K562 (cell line): ENCODE measurements around the gene TRAF3IP3. TPM values are rescaled to one million over a fixed set of nuclear protein-coding genes. Genes with fewer than 3 reads are reported as not detected.

Experiments used
- BRD9 ChIP-seq: fragments of 450-650 bp; IDR thresholded peaks from 2 replicates; pipeline ENCODE4 v1.6.1; 2018; ENCODE audit warnings: low read depth; ENCODE audit not compliant: partially characterized antibody
- CHD7 ChIP-seq: fragments of 200-600 bp; sonication (generic); IDR thresholded peaks from one replicate; pipeline ENCODE4 v1.6.1; 2012; ENCODE audit warnings: mild to moderate bottlenecking, low read depth, low read length, inconsistent platforms
- EZH2 ChIP-seq: IDR thresholded peaks from 2 replicates; pipeline ENCODE4 v1.6.1; 2012; ENCODE audit warnings: low read depth, mild to moderate bottlenecking, inconsistent platforms, low read length, borderline replicate concordance
- IRF2 ChIP-seq: sonication (generic); formaldehyde crosslinking; IDR thresholded peaks from 2 replicates; pipeline ENCODE4 v1.8.1; 2022; ENCODE audit warnings: mild to moderate bottlenecking, missing genetic modification reagents
- KDM4B ChIP-seq, 2 experiments: fragments of 450-650 bp in 1 of 2; sonication (generic) in 1 of 2; IDR thresholded peaks; 2 replicates each; pipeline ENCODE4 v1.6.1; 2016 to 2017; ENCODE audit warnings: borderline replicate concordance in 2 of 2, antibody characterized with exemption in 1 of 2, low read depth in 1 of 2, mild to moderate bottlenecking in 1 of 2
- MAZ ChIP-seq, 2 experiments: fragments of 450-650 bp in 1 of 2; sonication (generic) in 1 of 2; formaldehyde crosslinking; IDR thresholded peaks in 1 of 2; conservative IDR thresholded peaks in 1 of 2; 2 replicates each; pipeline versions ENCODE4 v1.4.0 to v1.5.0; 2020; ENCODE audit warnings: mild to moderate bottlenecking in 1 of 2, missing genetic modification reagents in 1 of 2
- MBD1 ChIP-seq: fragments of 250-450 bp; sonication (Bioruptor Pico); IDR thresholded peaks from 2 replicates; pipeline ENCODE4 v1.8.0; 2022; ENCODE audit warnings: inconsistent platforms
- POLR2G ChIP-seq: fragments of 200-400 bp; formaldehyde crosslinking; IDR thresholded peaks from 2 replicates; pipeline ENCODE4 v1.6.1; 2017; ENCODE audit warnings: low read depth, mild to moderate bottlenecking, antibody characterized with exemption, low read length, moderate library complexity
- YY1 ChIP-seq, 3 experiments: IDR thresholded peaks; 2 replicates each; pipeline ENCODE4 v1.6.1; 2011; ENCODE audit warnings: low read length in 2 of 3, mild to moderate bottlenecking in 2 of 3, moderate library complexity in 2 of 3, borderline replicate concordance in 1 of 3, control low read depth in 1 of 3, low read depth in 1 of 3; ENCODE audit not compliant: insufficient read depth in 3 of 3, insufficient replicate concordance in 2 of 3, control insufficient read depth in 1 of 3, insufficient read length in 1 of 3; ENCODE audit errors: extremely low read depth in 1 of 3
- ZC3H11A ChIP-seq: IDR thresholded peaks from 2 replicates; pipeline ENCODE4 v1.6.1; 2012; ENCODE audit warnings: low read depth, low read length, improper control_type of control experiment
- ZNF274 ChIP-seq: IDR thresholded peaks from 2 replicates; pipeline ENCODE4 v1.6.1; 2011; ENCODE audit warnings: low read depth, mild to moderate bottlenecking, low read length, moderate library complexity, borderline replicate concordance
- ZNF655 ChIP-seq: fragments of 250-450 bp; sonication (Bioruptor Pico); IDR thresholded peaks from 2 replicates; pipeline ENCODE4 v1.5.0; 2021
- polyA plus RNA-seq, 8 experiments: library from polyadenylated mRNA; depleted of rRNA in 4 of 8; stranded (reverse) in 5 of 8; unstranded in 3 of 8; fragments of >200 nt; fragmentation: Nextera tagmentation in 2 of 8; fragmentation: Illumina TruSeq in 1 of 8; extraction: Ambion mirVana in 2 of 8; extraction: Trizol in 1 of 8; gene quantifications; 2 replicates each; pipeline versions ENCODE4 v1.2.1 to v1.2.3, GENCODE V29; 2011 to 2014; ENCODE audit warnings: inconsistent platforms in 1 of 8, missing spikeins in 1 of 8
- total RNA-seq, 7 experiments: library from RNA; depleted of rRNA in 6 of 7; stranded (reverse); fragments of >200 nt in 6 of 7; fragmentation: Illumina TruSeq in 2 of 7; extraction: Trizol in 2 of 7; gene quantifications; 2 replicates each; pipeline versions ENCODE4 v1.2.1 to v1.2.3, GENCODE V29; 2011 to 2021; ENCODE audit warnings: low replicate concordance in 1 of 7

Gene TRAF3IP3
- total and polyA plus RNA-seq, 9 of the 15 experiments (the other 6 are each of a cell fraction or from before 2014, with no cell fraction given), result 0.06 to 1.1 (median 0.31) TPM

GRCh38 chr1:209808059-209808581, 52.3 kb downstream of the TRAF3IP3 start (continued):
- TF ChIP-seq CHD7 (no peak), MBD1 (CRISPR knock-in tag) (no peak), BRD9 (no peak), POLR2G (no peak), MAZ (CRISPR knock-in tag; conservative IDR thresholded peaks at IDR 0.05 in 1 of 2, IDR thresholded peaks at IDR 0.05 in 1 of 2) (peak; percentile 41 to 55; a peak in 3 of 4 replicates), EZH2 (no peak), ZC3H11A (no peak), YY1 (IDR thresholded peaks at IDR 0.05; ENCODE audit: borderline replicate concordance in 1 of 3, control insufficient read depth in 1 of 3, extremely low read depth in 1 of 3, insufficient read depth in 3 of 3, insufficient read length in 1 of 3, insufficient replicate concordance in 2 of 3, low read depth in 1 of 3, low read length in 2 of 3) (no peak), IRF2 (CRISPR knock-in tag) (no peak), ZNF655 (CRISPR knock-in tag) (no peak), ZNF274 (no peak), KDM4B (IDR thresholded peaks at IDR 0.05; ENCODE audit: borderline replicate concordance in 2 of 2, low read depth in 1 of 2) (0 out of 4 replicates have a peak, but pooled peaks of 1 of the 2 experiments have one; percentile 35)
